ENCODE results near the gene ABCB11. TPM values are rescaled to one million over a fixed set of nuclear protein-coding genes. Genes with fewer than 3 reads are reported as not detected.
A peak's percentile ranks its signal among the peaks of the same experiment; 100 is the strongest.

The ABCB11 gene
- polyA plus RNA-seq, 5 donors: 0.03 to 0.21 (median 0.14) TPM; not detected in 2

- DNase-seq: no peak
Observed at GRCh38 chr2:168976034-168976654, 55.0 kb downstream of the ABCB11 start.

- DNase-seq: no peak
Observed at GRCh38 chr2:168974428-168974827, 56.7 kb downstream of the ABCB11 start.

- peak in 1 of 2 donors; percentile 31 for DNase-seq
Observed at GRCh38 chr2:168971261-168971660, 59.9 kb downstream of the ABCB11 start.

- no peak for DNase-seq
Observed at GRCh38 chr2:168970711-168971233, 60.4 kb downstream of the ABCB11 start.

GRCh38 chr2:168969865-168970264, 61.3 kb downstream of the ABCB11 start:
- DNase-seq: no peak

GRCh38 chr2:168968342-168968741, 62.8 kb downstream of the ABCB11 start:
- DNase-seq: no peak

GRCh38 chr2:168964251-168964807, 66.8 kb downstream of the ABCB11 start:
- no peak for DNase-seq

- DNase-seq: no peak
Observed at GRCh38 chr2:168962636-168963035, 68.5 kb downstream of the ABCB11 start.

GRCh38 chr2:168961450-168962229, 69.5 kb downstream of the ABCB11 start:
- peak; percentile 49 to 60 for DNase-seq

- DNase-seq: no peak
Observed at GRCh38 chr2:168956392-168956791, 74.7 kb downstream of the ABCB11 start.

- DNase-seq: no peak
Observed at GRCh38 chr2:168955321-168955720, 75.8 kb downstream of the ABCB11 start.

- DNase-seq: no peak
Observed at GRCh38 chr2:168954256-168954655, 76.9 kb downstream of the ABCB11 start.

GRCh38 chr2:168952424-168952823, 78.7 kb downstream of the ABCB11 start:
- DNase-seq: no peak

- DNase-seq: no peak
Observed at GRCh38 chr2:168951871-168952270, 79.3 kb downstream of the ABCB11 start.

- DNase-seq: no peak
Observed at GRCh38 chr2:168949324-168949723, 81.8 kb downstream of the ABCB11 start.

- DNase-seq: no peak
Observed at GRCh38 chr2:168948621-168949212, 82.4 kb downstream of the ABCB11 start.

- DNase-seq: no peak
Observed at GRCh38 chr2:168945508-168945907, 85.6 kb downstream of the ABCB11 start.

- DNase-seq: no peak
Observed at GRCh38 chr2:168944065-168944464, 87.1 kb downstream of the ABCB11 start.

GRCh38 chr2:168941297-168941696, 89.8 kb downstream of the ABCB11 start:
- no peak for DNase-seq

GRCh38 chr2:168939918-168940317, 91.2 kb downstream of the ABCB11 start:
- no peak for DNase-seq

GRCh38 chr2:168939061-168939460, 92.1 kb downstream of the ABCB11 start:
- no peak for DNase-seq

- no peak for DNase-seq
Observed at GRCh38 chr2:168935810-168936581, 95.1 kb downstream of the ABCB11 start.

Measured in right lung (tissue), 5 donors.